Hepatocyte (in vitro differentiated cells): ENCODE data around the gene NMNAT2. TPM values are rescaled to one million over a fixed set of nuclear protein-coding genes. Genes with fewer than 3 reads are reported as not detected.
A peak's percentile ranks its signal among the peaks of the same experiment; 100 is the strongest.

Experiments used
- DNase-seq: peaks from one replicate; pipeline ENCODE4 v3.0.0-alpha.2; 2016; ENCODE audit warnings: low spot score
- H2AFZ ChIP-seq: fragments of 200-600 bp; sonication (generic); 2 replicates; pipeline ENCODE4 v1.6.0; 2016; ENCODE audit warnings: antibody characterized with exemption, mild to moderate bottlenecking
- H3K27ac ChIP-seq: fragments of 200-600 bp; sonication (generic); 2 replicates; pipeline ENCODE4 v1.5.1; 2016; ENCODE audit warnings: mild to moderate bottlenecking
- H3K27me3 ChIP-seq: fragments of 200-600 bp; sonication (generic); 2 replicates; pipeline ENCODE4 v1.6.1; 2016
- H3K36me3 ChIP-seq: fragments of 200-600 bp; sonication (generic); replicated peaks from 2 replicates; pipeline ENCODE4 v1.5.1; 2016; ENCODE audit warnings: low read depth; ENCODE audit not compliant: insufficient read depth
- H3K4me1 ChIP-seq: fragments of 200-600 bp; sonication (generic); 2 replicates; pipeline ENCODE4 v1.5.1; 2016; ENCODE audit warnings: mild to moderate bottlenecking, moderate library complexity; ENCODE audit not compliant: insufficient read depth
- H3K4me2 ChIP-seq: fragments of 200-600 bp; sonication (generic); 2 replicates; pipeline ENCODE4 v1.6.0; 2016
- H3K4me3 ChIP-seq: fragments of 200-600 bp; sonication (generic); 2 replicates; pipeline ENCODE4 v1.5.1; 2016; ENCODE audit warnings: mild to moderate bottlenecking
- H3K79me2 ChIP-seq: fragments of 200-600 bp; sonication (generic); 2 replicates; pipeline ENCODE4 v1.6.0; 2017; ENCODE audit warnings: mild to moderate bottlenecking
- H3K9me2 ChIP-seq: fragments of 200-600 bp; sonication (generic); replicated peaks from 2 replicates; pipeline ENCODE4 v1.6.0; 2017; ENCODE audit warnings: mild to moderate bottlenecking; ENCODE audit not compliant: insufficient read depth
- H3K9me3 ChIP-seq: fragments of 200-600 bp; sonication (generic); 2 replicates; pipeline ENCODE4 v1.5.1; 2016; ENCODE audit warnings: low read depth, mild to moderate bottlenecking
- H4K20me1 ChIP-seq: fragments of 200-600 bp; sonication (generic); 2 replicates; pipeline ENCODE4 v1.6.0; 2016; ENCODE audit warnings: mild to moderate bottlenecking; ENCODE audit not compliant: insufficient read depth, poor library complexity, severe bottlenecking
- CTCF ChIP-seq: fragments of 200-600 bp; sonication (generic); IDR thresholded peaks from 2 replicates; pipeline ENCODE4 v1.5.1; 2016; ENCODE audit warnings: antibody characterized with exemption, mild to moderate bottlenecking; ENCODE audit not compliant: poor library complexity
- EZH2 ChIP-seq: fragments of 200-600 bp; sonication (generic); IDR thresholded peaks from 2 replicates; pipeline ENCODE4 v1.6.1; 2016; ENCODE audit warnings: antibody characterized with exemption, mild to moderate bottlenecking, borderline replicate concordance
- EZH2phosphoT487 ChIP-seq: fragments of 200-600 bp; sonication (generic); IDR thresholded peaks from one replicate; pipeline ENCODE4 v1.6.1; 2018; ENCODE audit warnings: antibody characterized with exemption, mild to moderate bottlenecking, low read depth, moderate library complexity; ENCODE audit not compliant: unreplicated experiment, severe bottlenecking
- WGBS: methylation state at CpG from one replicate; pipeline ENCODE4 v1.1.6; 2016; ENCODE audit warnings: low lambda C conversion rate; ENCODE audit errors: missing lambda C conversion rate; 5-methylcytosine and 5-hydroxymethylcytosine counted together
- polyA plus RNA-seq: library from polyadenylated mRNA; unstranded; fragments of >200 nt; fragmentation: Nextera tagmentation; extraction: Ambion mirVana; gene quantifications from 2 replicates; pipeline ENCODE4 v1.2.1, GENCODE V29; 2016
- total RNA-seq: library from RNA; depleted of rRNA; stranded (reverse); fragments of >200 nt; gene quantifications from 2 replicates; pipeline ENCODE4 v1.2.3, GENCODE V29; 2014

Gene NMNAT2
- total and polyA plus RNA-seq, 2 experiments from 2014 or later: 0.66 to 1.00 TPM

- H3K4me3 ChIP-seq: peak overlapping the region; percentile 59
Observed at GRCh38 chr1:183416850-183417771, 1.1 kb downstream of the NMNAT2 start.

GRCh38 chr1:183414365-183414764 is 3.8 kb downstream of the NMNAT2 start:
- no peak for DNase-seq
- no peaks in the 10 kb centered on the region for H3K79me2 ChIP-seq
- H3K4me2 ChIP-seq: no peak overlapping the region
- no peak overlapping the region for H3K4me3 ChIP-seq
- H3K4me1 ChIP-seq: peaks cover 14% of the 10 kb centered on the region
- H4K20me1 ChIP-seq: no peaks in the 10 kb centered on the region
- no peaks in the 10 kb centered on the region for H3K9me2 ChIP-seq
- peaks cover 43% of the 10 kb centered on the region for H3K27me3 ChIP-seq
- no peaks in the 10 kb centered on the region for H3K9me3 ChIP-seq
- no peak overlapping the region for H3K27ac ChIP-seq
- H2AFZ ChIP-seq: no peak overlapping the region
- TF ChIP-seq CTCF: no peak
- TF ChIP-seq EZH2phosphoT487: no peak
- no peak for TF ChIP-seq EZH2
- H3K36me3 ChIP-seq: no peaks in the 10 kb centered on the region

More at GRCh38 chr1:183416850-183417771, 1.1 kb downstream of the NMNAT2 start:
- peaks cover 14% of the 10 kb centered on the region for H3K4me1 ChIP-seq
- DNase-seq: peak; percentile 87
- H3K27me3 ChIP-seq: peaks cover 49% of the 10 kb centered on the region
- no peaks in the 10 kb centered on the region for H3K9me3 ChIP-seq
- no peaks in the 10 kb centered on the region for H4K20me1 ChIP-seq
- H3K4me2 ChIP-seq: peak overlapping the region; percentile 92
- H3K79me2 ChIP-seq: no peaks in the 10 kb centered on the region
- no peak overlapping the region for H2AFZ ChIP-seq
- WGBS: 2% methylated on average over 68 of the region's 69 CpGs
- no peak overlapping the region for H3K27ac ChIP-seq
- no peak for TF ChIP-seq EZH2phosphoT487
- TF ChIP-seq EZH2: peak; percentile 59
- TF ChIP-seq CTCF: no peak
- no peaks in the 10 kb centered on the region for H3K9me2 ChIP-seq
- H3K36me3 ChIP-seq: no peaks in the 10 kb centered on the region

- TF ChIP-seq CTCF (no peak), EZH2phosphoT487 (no peak), EZH2 (no peak)
- H3K36me3 ChIP-seq: no peaks in the 10 kb centered on the region
- no peak overlapping the region for H2AFZ ChIP-seq
- H3K9me3 ChIP-seq: no peaks in the 10 kb centered on the region
- H3K4me2 ChIP-seq: no peak overlapping the region
- peaks cover 13% of the 10 kb centered on the region for H3K27me3 ChIP-seq
- H3K9me2 ChIP-seq: no peaks in the 10 kb centered on the region
- H3K4me1 ChIP-seq: no peaks in the 10 kb centered on the region
- no peak for DNase-seq
- no peaks in the 10 kb centered on the region for H4K20me1 ChIP-seq
- H3K4me3 ChIP-seq: no peak overlapping the region
- H3K79me2 ChIP-seq: no peaks in the 10 kb centered on the region
- no peak overlapping the region for H3K27ac ChIP-seq
- 94% methylated on average over 2 of the region's 2 CpGs for WGBS
Observed at GRCh38 chr1:183411091-183411490, 7.1 kb downstream of the NMNAT2 start.
